HepG2 (cell line): ENCODE results near the gene FANCL. TPM values are rescaled to one million over a fixed set of nuclear protein-coding genes. Genes with fewer than 3 reads are reported as not detected.

Experiments used
- BORCS8-MEF2B ChIP-seq: sonication (generic); formaldehyde crosslinking; IDR thresholded peaks from 2 replicates; pipeline ENCODE4 v1.8.0; 2022; ENCODE audit warnings: mild to moderate bottlenecking, missing genetic modification reagents
- JDP2 ChIP-seq: sonication (generic); formaldehyde crosslinking; IDR thresholded peaks from 2 replicates; pipeline ENCODE4 v1.8.1; 2022; ENCODE audit warnings: missing genetic modification reagents, borderline replicate concordance
- KLF9 ChIP-seq: IDR thresholded peaks from 2 replicates; pipeline ENCODE4 v1.6.1; 2016; ENCODE audit warnings: low read depth
- NFYB ChIP-seq: sonication (generic); formaldehyde crosslinking; IDR thresholded peaks from 2 replicates; pipeline ENCODE4 v1.4.0; 2020; ENCODE audit warnings: missing genetic modification reagents
- PHF8 ChIP-seq: sonication (generic); formaldehyde crosslinking; IDR thresholded peaks from 2 replicates; pipeline ENCODE4 v1.5.0; 2020; ENCODE audit warnings: missing genetic modification reagents
- SIN3A ChIP-seq: IDR thresholded peaks from 2 replicates; pipeline ENCODE4 v1.6.1; 2011; ENCODE audit warnings: low read depth, mild to moderate bottlenecking, control low read depth, low read length, borderline replicate concordance
- SIN3B ChIP-seq: fragments of 150-350 bp; IDR thresholded peaks from 2 replicates; pipeline ENCODE4 v1.6.1; 2014; ENCODE audit warnings: low read length
- TFDP1 ChIP-seq: IDR thresholded peaks from 2 replicates; pipeline ENCODE4 v1.6.1; 2016; ENCODE audit warnings: missing compliant biosample characterization, missing genetic modification reagents, borderline replicate concordance
- THAP8 ChIP-seq: sonication (generic); formaldehyde crosslinking; IDR thresholded peaks from 2 replicates; pipeline ENCODE4 v1.5.1; 2020; ENCODE audit warnings: missing genetic modification reagents, mild to moderate bottlenecking, borderline replicate concordance
- ZNF142 ChIP-seq: sonication (generic); formaldehyde crosslinking; IDR thresholded peaks from 2 replicates; pipeline ENCODE4 v1.4.0; 2020; ENCODE audit warnings: missing genetic modification reagents
- ZNF205 ChIP-seq: IDR thresholded peaks from 2 replicates; pipeline ENCODE4 v1.6.1; 2018; ENCODE audit warnings: missing biosample characterization, missing genetic modification reagents
- ZNF235 ChIP-seq: sonication (generic); formaldehyde crosslinking; IDR thresholded peaks from 2 replicates; pipeline ENCODE4 v1.8.1; 2023; ENCODE audit warnings: mild to moderate bottlenecking, missing genetic modification reagents, borderline replicate concordance
- ZNF570 ChIP-seq: sonication (generic); formaldehyde crosslinking; IDR thresholded peaks from 2 replicates; pipeline ENCODE4 v1.4.0; 2020; ENCODE audit warnings: mild to moderate bottlenecking, missing genetic modification reagents, borderline replicate concordance
- ZNF660 ChIP-seq: sonication (generic); formaldehyde crosslinking; IDR thresholded peaks from 2 replicates; pipeline ENCODE4 v1.5.1; 2020; ENCODE audit warnings: mild to moderate bottlenecking, low read depth, missing genetic modification reagents, borderline replicate concordance
- ZNF781 ChIP-seq: sonication (generic); formaldehyde crosslinking; IDR thresholded peaks from 2 replicates; pipeline ENCODE4 v1.5.1; 2020; ENCODE audit warnings: borderline replicate concordance, mild to moderate bottlenecking, missing genetic modification reagents; ENCODE audit errors: not compliant biosample characterization
- ZNF792 ChIP-seq: IDR thresholded peaks from 2 replicates; pipeline ENCODE4 v1.6.1; 2016
- polyA plus RNA-seq, 8 experiments: library from polyadenylated mRNA; depleted of rRNA in 3 of 8; stranded (reverse) in 7 of 8; unstranded in 1 of 8; fragments of >200 nt; fragmentation: Illumina TruSeq in 4 of 8; extraction: Trizol in 4 of 8; gene quantifications; 2 replicates each; pipeline versions ENCODE4 v1.2.1 to v1.2.3, GENCODE V29; 2011 to 2016; ENCODE audit warnings: low read depth in 4 of 8, missing spikeins in 1 of 8, mixed read lengths in 1 of 8; ENCODE audit not compliant: insufficient read depth in 1 of 8
- total RNA-seq, 5 experiments: library from RNA; depleted of rRNA; stranded (reverse); fragments of >200 nt; fragmentation: Illumina TruSeq; extraction: Trizol; gene quantifications; 2 replicates each; pipeline ENCODE4 v1.2.3, GENCODE V29; 2016; ENCODE audit warnings: low read depth in 1 of 5
- TF ChIP-seq, protein P1 (sequence below): sonication (generic); formaldehyde crosslinking; IDR thresholded peaks from 2 replicates; pipeline ENCODE4 v1.5.0; 2020; ENCODE audit warnings: mild to moderate bottlenecking, low read depth, missing genetic modification reagents, borderline replicate concordance
- TF ChIP-seq, protein P2 (sequence below): sonication (generic); formaldehyde crosslinking; IDR thresholded peaks from 2 replicates; pipeline ENCODE4 v1.9.0; 2021; ENCODE audit warnings: missing genetic modification reagents, borderline replicate concordance

Gene FANCL
- total and polyA plus RNA-seq, 2 of the 13 experiments (the other 11 are each of a cell fraction or from before 2014, with no cell fraction given), result 40.7 to 66.8 TPM

GRCh38 chr2:58240670-58241545 is at the start of gene FANCL (continued):
- TF ChIP-seq, protein P1, sequence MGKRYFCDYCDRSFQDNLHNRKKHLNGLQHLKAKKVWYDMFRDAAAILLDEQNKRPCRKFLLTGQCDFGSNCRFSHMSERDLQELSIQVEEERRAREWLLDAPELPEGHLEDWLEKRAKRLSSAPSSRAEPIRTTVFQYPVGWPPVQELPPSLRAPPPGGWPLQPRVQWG (CRISPR knock-in tag), result no peak
- TF ChIP-seq BORCS8-MEF2B (CRISPR knock-in tag) (peak; percentile 100), SIN3B (peak; percentile 61; the same call in 1 of the 2 replicates), TFDP1 (CRISPR knock-in tag) (peak; percentile 100), ZNF142 (CRISPR knock-in tag) (peak; percentile 95), SIN3A (peak; percentile 69; the same call in 1 of the 2 replicates), ZNF660 (no peak), KLF9 (CRISPR knock-in tag) (peak; percentile 93), ZNF792 (CRISPR knock-in tag) (0 out of 2 replicates have a peak, but pooled peaks have one; percentile 92), JDP2 (CRISPR knock-in tag) (no peak), PHF8 (peak; percentile 99), ZNF781 (CRISPR knock-in tag) (peak; percentile 99), NFYB (peak; percentile 38), ZNF235 (CRISPR knock-in tag) (no peak; the same call in 1 of the 2 replicates), THAP8 (CRISPR knock-in tag) (peak; percentile 25; the same call in 1 of the 2 replicates), ZNF570 (CRISPR knock-in tag) (peak; percentile 87; the same call in 1 of the 2 replicates), ZNF205 (CRISPR knock-in tag) (peak; percentile 86; the same call in 1 of the 2 replicates)
- TF ChIP-seq, protein P2, sequence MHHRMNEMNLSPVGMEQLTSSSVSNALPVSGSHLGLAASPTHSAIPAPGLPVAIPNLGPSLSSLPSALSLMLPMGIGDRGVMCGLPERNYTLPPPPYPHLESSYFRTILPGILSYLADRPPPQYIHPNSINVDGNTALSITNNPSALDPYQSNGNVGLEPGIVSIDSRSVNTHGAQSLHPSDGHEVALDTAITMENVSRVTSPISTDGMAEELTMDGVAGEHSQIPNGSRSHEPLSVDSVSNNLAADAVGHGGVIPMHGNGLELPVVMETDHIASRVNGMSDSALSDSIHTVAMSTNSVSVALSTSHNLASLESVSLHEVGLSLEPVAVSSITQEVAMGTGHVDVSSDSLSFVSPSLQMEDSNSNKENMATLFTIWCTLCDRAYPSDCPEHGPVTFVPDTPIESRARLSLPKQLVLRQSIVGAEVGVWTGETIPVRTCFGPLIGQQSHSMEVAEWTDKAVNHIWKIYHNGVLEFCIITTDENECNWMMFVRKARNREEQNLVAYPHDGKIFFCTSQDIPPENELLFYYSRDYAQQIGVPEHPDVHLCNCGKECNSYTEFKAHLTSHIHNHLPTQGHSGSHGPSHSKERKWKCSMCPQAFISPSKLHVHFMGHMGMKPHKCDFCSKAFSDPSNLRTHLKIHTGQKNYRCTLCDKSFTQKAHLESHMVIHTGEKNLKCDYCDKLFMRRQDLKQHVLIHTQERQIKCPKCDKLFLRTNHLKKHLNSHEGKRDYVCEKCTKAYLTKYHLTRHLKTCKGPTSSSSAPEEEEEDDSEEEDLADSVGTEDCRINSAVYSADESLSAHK (CRISPR knock-in tag), result no peak
